Measurements from ENCODE around the gene FARP2. TPM values are rescaled to one million over a fixed set of nuclear protein-coding genes. Genes with fewer than 3 reads are reported as not detected.
"Not testable (repeated sequence)": the region's sequence is repeated elsewhere in the genome, so short reads cannot be mapped to it uniquely, and the experiment has no call there.

Gene FARP2
- polyA plus RNA-seq, 1 of the 3 experiments (the other 2 are of a cell fraction): 11.5 TPM

GRCh38 chr2:241445426-241445825, 89.3 kb downstream of the FARP2 start:
- Histone ChIP-seq H4K20me1 (ENCODE audit: insufficient read depth) (no peaks in the 10 kb centered on the region), H3K4me1 (ENCODE audit: control insufficient read depth in 1 of 2, insufficient read depth in 2 of 2, low read depth in 1 of 2, low read length in 1 of 2) (no peaks in the 10 kb centered on the region), H3K36me3 (replicated peaks in 1 of 2; ENCODE audit: control insufficient read depth in 1 of 2, insufficient read depth in 2 of 2, low read length in 1 of 2) (peaks cover 17 to 51% of the 10 kb centered on the region in 2 experiments), H2AFZ (ENCODE audit: low read depth) (no peak overlapping the region), H3K27ac (ENCODE audit: low read depth in 2 of 2, low read length in 1 of 2) (no peak overlapping the region), H3F3A (replicated peaks; ENCODE audit: insufficient read depth) (no peaks in the 10 kb centered on the region), H3K9ac (no peak overlapping the region), H3K79me2 (ENCODE audit: insufficient read depth) (no peaks in the 10 kb centered on the region), H3K4me2 (no peak overlapping the region), H3K9me2 (no peaks in the 10 kb centered on the region), H3K4me3 (ENCODE audit: low read depth in 2 of 2, low read length in 1 of 2) (no peak overlapping the region), H3K9me3 (no peaks in the 10 kb centered on the region), H3K27me3 (ENCODE audit: insufficient read depth) (no peaks in the 10 kb centered on the region)
- POLR2A ChIA-PET: no interaction called here
- DNase-seq: no peak
- 100% methylated on average over 2 of the region's 2 CpGs for WGBS (ENCODE audit: low lambda C conversion rate)
- TF ChIP-seq RXRA (IDR thresholded peaks at IDR 0.05; ENCODE audit: borderline replicate concordance, low read depth) (no peak), EZH2phosphoT487 (IDR thresholded peaks at IDR 0.05; ENCODE audit: borderline replicate concordance, low read depth) (no peak), RAD21 (IDR thresholded peaks at IDR 0.05; ENCODE audit: low read length) (no peak), GABPA (IDR thresholded peaks at IDR 0.05; ENCODE audit: low read depth) (no peak), TAF1 (IDR thresholded peaks at IDR 0.05; ENCODE audit: borderline replicate concordance, low read depth, low read length) (no peak), USF1 (IDR thresholded peaks at IDR 0.05; ENCODE audit: borderline replicate concordance, low read depth) (no peak), RCOR1 (IDR thresholded peaks at IDR 0.05; ENCODE audit: low read length) (no peak), MXI1 (IDR thresholded peaks at IDR 0.05; ENCODE audit: low read depth, low read length) (no peak), GATA2 (CRISPR knock-in tag; IDR thresholded peaks at IDR 0.05) (no peak), IRF3 (IDR thresholded peaks at IDR 0.05; ENCODE audit: low read depth, low read length) (no peak), PBX3 (IDR thresholded peaks at IDR 0.05) (no peak), YY1 (IDR thresholded peaks at IDR 0.05; ENCODE audit: low read depth) (no peak), USF2 (IDR thresholded peaks at IDR 0.05; ENCODE audit: borderline replicate concordance, low read depth, low read length) (no peak), TCF12 (IDR thresholded peaks at IDR 0.05) (no peak), JUND (IDR thresholded peaks at IDR 0.05) (no peak), ELF1 (IDR thresholded peaks at IDR 0.05) (no peak), MEF2A (IDR thresholded peaks at IDR 0.05; ENCODE audit: borderline replicate concordance, low read depth) (no peak), SIN3A (IDR thresholded peaks at IDR 0.05; ENCODE audit: borderline replicate concordance, low read depth, low read length) (no peak)
- CTCF ChIA-PET: no interaction called here

- WGBS (ENCODE audit: low lambda C conversion rate): 88% methylated on average over 7 of the region's 7 CpGs
- CTCF ChIA-PET; H3K27ac ChIP-seq (ENCODE audit: low read depth in 2 of 2, low read length in 1 of 2); H3K4me2 ChIP-seq; H3K4me1 ChIP-seq (ENCODE audit: control insufficient read depth in 1 of 2, insufficient read depth in 2 of 2, low read depth in 1 of 2, low read length in 1 of 2); H3K79me2 ChIP-seq (ENCODE audit: insufficient read depth); H3K9me2 ChIP-seq; POLR2A ChIA-PET; DNase-seq; H2AFZ ChIP-seq (ENCODE audit: low read depth); H4K20me1 ChIP-seq (ENCODE audit: insufficient read depth); H3F3A ChIP-seq (replicated peaks; ENCODE audit: insufficient read depth); H3K27me3 ChIP-seq (ENCODE audit: insufficient read depth); H3K9ac ChIP-seq; H3K9me3 ChIP-seq; H3K4me3 ChIP-seq (ENCODE audit: low read depth in 2 of 2, low read length in 1 of 2): not testable (repeated sequence)
- H3K36me3 ChIP-seq (replicated peaks in 1 of 2; ENCODE audit: control insufficient read depth in 1 of 2, insufficient read depth in 2 of 2, low read length in 1 of 2): peaks cover 3 to 14% of the 10 kb centered on the region in 2 experiments
Observed at GRCh38 chr2:241450092-241450491, 94.0 kb downstream of the FARP2 start.
